SJCRH30 (cell line): ENCODE data around the gene CAB39L. TPM values are rescaled to one million over a fixed set of nuclear protein-coding genes. Genes with fewer than 3 reads are reported as not detected.
"Not testable (repeated sequence)": the region's sequence is repeated elsewhere in the genome, so short reads cannot be mapped to it uniquely, and the experiment has no call there.

Source experiments
- DNase-seq, 2 experiments: peaks; one replicate each; pipeline ENCODE4 v3.0.0-alpha.2; 2015 to 2020
- H3K27ac ChIP-seq: fragments of 250-450 bp; sonication (Bioruptor Pico); 2 replicates; pipeline ENCODE4 v1.5.1; 2020; ENCODE audit warnings: mild to moderate bottlenecking, moderate library complexity
- H3K27me3 ChIP-seq: fragments of 250-450 bp; sonication (Bioruptor Pico); 2 replicates; pipeline ENCODE4 v1.5.1; 2020; ENCODE audit warnings: mild to moderate bottlenecking, moderate library complexity
- H3K36me3 ChIP-seq: fragments of 250-450 bp; sonication (Bioruptor Pico); 2 replicates; pipeline ENCODE4 v1.5.1; 2020; ENCODE audit warnings: mild to moderate bottlenecking, moderate library complexity
- H3K4me1 ChIP-seq: fragments of 250-450 bp; sonication (Bioruptor Pico); 2 replicates; pipeline ENCODE4 v1.5.1; 2020; ENCODE audit warnings: mild to moderate bottlenecking, moderate library complexity
- H3K4me3 ChIP-seq: fragments of 250-450 bp; sonication (Bioruptor Pico); 2 replicates; pipeline ENCODE4 v1.5.1; 2020; ENCODE audit warnings: mild to moderate bottlenecking, moderate library complexity
- H3K9me3 ChIP-seq: fragments of 250-450 bp; sonication (Bioruptor Pico); replicated peaks from 2 replicates; pipeline ENCODE4 v1.5.1; 2020; ENCODE audit warnings: mild to moderate bottlenecking, moderate library complexity
- total RNA-seq: library from RNA; depleted of rRNA; stranded (reverse); fragments of >200 nt; shearing (Covaris generic); gene quantifications from 2 replicates; pipeline ENCODE4 v1.2.3, GENCODE V29; 2014

The CAB39L gene
- total RNA-seq, 1 experiment from 2014 or later = 2.4 TPM

DNA sequence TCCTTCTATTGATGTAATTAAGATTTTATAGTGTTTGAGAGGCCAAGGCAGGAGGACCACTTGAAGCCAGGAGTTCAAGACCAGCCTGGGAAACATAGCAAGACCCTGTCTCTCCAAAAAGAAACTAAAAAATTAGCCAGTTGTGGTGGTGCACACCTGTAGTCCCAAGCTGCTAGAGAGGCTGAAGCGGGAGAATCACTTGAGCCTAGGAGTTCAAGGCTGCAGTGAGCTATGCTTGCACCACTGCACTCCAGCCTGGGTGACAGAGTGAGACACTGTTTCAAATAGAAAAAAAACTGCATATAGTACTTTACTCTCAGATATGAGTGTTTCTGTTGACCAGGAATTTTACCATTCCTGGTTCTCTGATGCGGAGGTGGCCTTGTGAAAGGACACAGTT, 147.2 kb downstream of the CAB39L start:
- H3K4me3 ChIP-seq = no peak overlapping the region
- H3K27ac ChIP-seq = no peak overlapping the region
- H3K27me3 ChIP-seq = no peaks in the 10 kb centered on the region
- no peak for DNase-seq
- H3K4me1 ChIP-seq = no peaks in the 10 kb centered on the region
- no peaks in the 10 kb centered on the region for H3K9me3 ChIP-seq
- no peaks in the 10 kb centered on the region for H3K36me3 ChIP-seq

DNA sequence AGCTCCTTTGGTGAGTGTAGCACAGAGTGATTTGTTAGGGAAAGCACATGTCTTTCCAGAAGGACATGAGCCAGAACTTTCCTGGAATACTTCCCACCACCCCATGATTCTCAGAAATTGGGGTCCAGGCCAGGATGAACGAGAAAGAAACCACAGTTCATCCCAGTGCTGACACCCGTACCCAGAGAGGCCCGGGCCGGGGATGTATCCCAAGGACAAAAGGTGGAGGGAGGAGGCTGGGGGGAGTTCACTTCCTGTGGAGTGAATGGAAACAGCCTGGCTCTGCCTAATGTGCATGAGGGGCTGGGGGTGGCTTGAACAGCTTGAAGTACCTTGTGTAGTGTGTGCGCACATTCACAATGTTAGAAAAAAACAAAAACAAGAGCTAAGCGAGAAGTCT, 148.6 kb downstream of the CAB39L start:
- no peak overlapping the region for H3K27ac ChIP-seq
- no peaks in the 10 kb centered on the region for H3K36me3 ChIP-seq
- no peaks in the 10 kb centered on the region for H3K9me3 ChIP-seq
- DNase-seq = no peak
- H3K4me3 ChIP-seq = no peak overlapping the region
- H3K4me1 ChIP-seq = no peaks in the 10 kb centered on the region
- no peaks in the 10 kb centered on the region for H3K27me3 ChIP-seq

DNA sequence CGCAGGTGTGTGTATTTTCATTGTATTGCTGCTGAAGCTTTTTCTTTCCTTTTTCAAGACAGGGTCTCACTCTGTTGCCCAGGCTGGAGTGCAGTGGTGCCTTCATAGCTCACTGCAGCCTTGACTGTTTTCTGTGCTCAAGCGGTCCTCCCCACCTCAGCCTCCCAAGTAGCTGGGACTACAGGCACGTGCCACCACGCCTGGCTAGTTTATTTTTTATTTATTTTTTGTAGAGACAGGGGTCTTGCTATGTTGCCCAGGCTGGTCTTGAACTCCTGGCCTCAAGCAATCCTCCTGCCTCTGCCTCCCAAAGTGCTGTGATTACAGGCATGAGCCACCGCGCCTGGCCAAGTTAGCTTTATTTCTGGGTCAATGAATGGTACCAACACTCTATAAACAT, 149.1 kb downstream of the CAB39L start:
- not testable (repeated sequence) for H3K4me1 ChIP-seq, H3K36me3 ChIP-seq, H3K4me3 ChIP-seq, H3K27ac ChIP-seq, DNase-seq, H3K27me3 ChIP-seq, H3K9me3 ChIP-seq

DNA sequence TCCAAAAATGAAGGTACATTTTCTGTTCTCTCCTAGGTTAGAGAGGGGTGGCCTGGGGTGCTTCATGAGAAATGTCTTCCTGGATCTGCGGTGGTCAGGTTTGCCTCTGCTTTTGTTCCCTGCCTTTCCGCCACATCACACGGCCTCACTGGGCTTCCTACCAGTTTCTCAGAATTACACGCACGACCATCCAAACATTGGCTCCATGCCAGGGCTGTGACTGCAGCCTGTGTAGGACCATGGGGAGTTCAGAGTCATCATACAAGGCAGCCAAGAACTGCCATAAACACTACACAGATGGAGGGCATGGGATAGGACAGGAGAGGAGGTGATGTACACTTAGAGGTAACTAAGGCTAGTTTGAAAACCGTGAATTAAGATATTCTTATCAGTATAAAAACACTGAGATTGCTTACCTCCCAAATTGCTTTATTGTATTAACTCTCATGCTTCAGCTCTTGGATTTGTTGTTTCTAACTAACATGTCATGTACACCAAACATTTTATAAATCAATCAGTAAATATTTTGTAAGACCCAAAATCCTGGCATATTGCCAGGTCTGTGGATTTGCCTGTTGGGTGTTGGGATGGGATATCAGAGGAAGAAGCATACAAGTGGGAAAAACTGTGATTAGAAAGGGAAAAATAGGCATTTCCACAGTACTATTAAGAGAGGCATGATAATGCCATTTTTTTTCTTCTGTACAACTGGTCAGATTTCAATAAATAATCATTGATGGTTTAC, 150.9 kb downstream of the CAB39L start:
- Histone ChIP-seq H3K4me1 (no peaks in the 10 kb centered on the region), H3K36me3 (no peaks in the 10 kb centered on the region), H3K27me3 (no peaks in the 10 kb centered on the region), H3K4me3 (no peak overlapping the region), H3K9me3 (no peaks in the 10 kb centered on the region), H3K27ac (no peak overlapping the region)
- DNase-seq = peak; percentile 61 to 76

DNA sequence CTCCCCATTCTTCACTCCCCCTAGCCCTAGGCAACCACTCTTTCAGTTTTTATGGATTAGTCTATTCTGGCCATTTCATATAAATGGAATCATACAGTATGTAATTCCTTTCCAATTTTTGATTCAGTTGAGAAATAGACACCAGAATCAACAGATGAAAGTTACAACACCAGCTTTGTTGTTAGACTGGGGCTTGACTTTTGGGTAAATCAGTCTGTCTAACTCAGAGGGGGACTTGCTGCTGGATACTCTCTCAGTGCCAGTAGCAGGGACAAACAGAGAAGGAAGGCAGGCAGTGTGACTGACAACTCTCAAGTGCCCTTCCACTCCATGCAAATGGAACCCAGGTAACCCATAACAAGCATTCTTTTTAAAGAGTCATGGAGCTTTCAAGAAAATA, 155.4 kb downstream of the CAB39L start:
- H3K4me1 ChIP-seq = no peaks in the 10 kb centered on the region
- no peak overlapping the region for H3K27ac ChIP-seq
- H3K4me3 ChIP-seq = no peak overlapping the region
- H3K27me3 ChIP-seq = no peaks in the 10 kb centered on the region
- H3K9me3 ChIP-seq = no peaks in the 10 kb centered on the region
- no peaks in the 10 kb centered on the region for H3K36me3 ChIP-seq
- no peak for DNase-seq

DNA sequence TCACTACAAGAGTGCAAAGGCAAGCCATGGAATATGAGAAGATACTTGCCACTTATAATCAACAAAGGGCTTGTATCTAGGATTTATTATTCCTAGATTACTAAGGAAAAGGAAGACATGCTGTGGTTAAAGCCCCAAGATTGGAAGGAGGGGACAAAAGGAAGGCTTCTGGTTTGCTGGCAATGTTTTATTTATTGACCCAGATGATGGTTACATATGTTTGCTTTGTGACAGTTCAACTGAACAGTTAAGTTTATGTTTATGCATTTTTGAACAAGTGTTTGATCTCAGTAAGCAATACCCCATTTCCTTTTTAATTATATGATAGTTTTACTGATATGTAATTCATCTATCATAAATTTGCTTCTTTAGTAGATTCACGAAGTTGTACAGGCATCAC, 155.9 kb downstream of the CAB39L start:
- H3K36me3 ChIP-seq = no peaks in the 10 kb centered on the region
- no peaks in the 10 kb centered on the region for H3K4me1 ChIP-seq
- H3K27ac ChIP-seq = no peak overlapping the region
- DNase-seq = no peak
- no peaks in the 10 kb centered on the region for H3K27me3 ChIP-seq
- H3K9me3 ChIP-seq = no peaks in the 10 kb centered on the region
- H3K4me3 ChIP-seq = no peak overlapping the region

DNA sequence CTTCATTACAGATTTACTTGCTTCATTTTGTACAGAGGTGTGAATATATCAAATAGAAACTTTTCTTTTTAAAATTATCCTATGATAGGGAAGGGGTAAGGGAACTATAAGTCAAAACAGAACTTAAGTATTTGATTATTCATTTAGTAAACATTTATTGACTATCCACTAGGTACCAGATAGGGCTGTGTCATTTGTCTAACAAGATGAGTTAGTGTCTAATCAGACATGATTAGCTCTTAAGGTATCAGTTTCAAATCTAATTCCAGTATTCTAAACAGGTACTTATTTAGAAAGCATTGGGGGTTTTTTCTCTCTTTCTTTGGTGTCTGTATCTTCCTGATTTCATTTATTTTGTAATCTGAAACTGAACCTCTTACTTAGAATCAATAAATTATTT, 164.0 kb downstream of the CAB39L start:
- H3K4me1 ChIP-seq = no peaks in the 10 kb centered on the region
- H3K27me3 ChIP-seq = no peaks in the 10 kb centered on the region
- H3K9me3 ChIP-seq = no peaks in the 10 kb centered on the region
- H3K27ac ChIP-seq = no peak overlapping the region
- H3K36me3 ChIP-seq = no peaks in the 10 kb centered on the region
- H3K4me3 ChIP-seq = no peak overlapping the region
- no peak for DNase-seq

DNA sequence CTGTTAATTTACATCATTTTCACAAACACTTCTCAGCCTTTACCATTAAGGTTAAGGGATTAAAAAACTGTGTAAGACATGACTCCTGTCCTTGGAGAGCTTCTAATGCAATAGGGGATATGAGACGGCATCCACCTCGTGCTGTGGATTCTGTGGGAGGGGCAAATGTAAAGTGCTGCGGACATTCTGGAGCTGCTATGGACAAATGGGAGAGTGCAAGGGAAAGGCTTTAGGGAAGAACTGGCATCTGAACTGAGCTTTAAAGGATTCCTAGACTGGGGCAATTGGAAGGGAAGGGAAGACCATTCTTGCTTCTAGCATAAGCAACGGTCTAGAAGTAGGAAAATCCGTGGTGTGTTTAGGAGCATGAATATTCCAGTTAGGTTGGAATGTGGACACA, 164.8 kb downstream of the CAB39L start:
- no peak overlapping the region for H3K27ac ChIP-seq
- no peak overlapping the region for H3K4me3 ChIP-seq
- DNase-seq = no peak
- no peaks in the 10 kb centered on the region for H3K27me3 ChIP-seq
- H3K36me3 ChIP-seq = no peaks in the 10 kb centered on the region
- no peaks in the 10 kb centered on the region for H3K9me3 ChIP-seq
- no peaks in the 10 kb centered on the region for H3K4me1 ChIP-seq

DNA sequence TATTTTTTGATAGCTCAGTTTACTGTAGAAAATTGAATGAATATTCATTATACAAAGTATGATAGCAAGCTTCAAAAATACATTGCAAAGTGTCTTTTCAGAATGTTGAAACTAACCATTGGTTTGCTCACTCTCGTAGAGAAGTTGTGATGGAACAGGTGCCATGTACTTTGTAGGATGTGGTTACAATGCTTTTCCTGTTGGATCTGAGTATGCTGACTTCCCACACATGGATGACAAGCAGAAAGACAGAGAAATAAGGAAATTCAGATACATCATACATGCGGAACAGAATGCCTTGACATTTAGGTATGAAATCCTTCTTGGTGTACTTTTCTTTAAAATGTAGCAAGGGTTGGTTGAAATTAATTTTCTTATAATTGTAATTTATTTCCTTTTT, 165.7 kb downstream of the CAB39L start:
- Histone ChIP-seq H3K27me3 (no peaks in the 10 kb centered on the region), H3K9me3 (no peaks in the 10 kb centered on the region), H3K36me3 (no peaks in the 10 kb centered on the region), H3K4me3 (no peak overlapping the region), H3K27ac (no peak overlapping the region), H3K4me1 (no peaks in the 10 kb centered on the region)
- no peak for DNase-seq

DNA sequence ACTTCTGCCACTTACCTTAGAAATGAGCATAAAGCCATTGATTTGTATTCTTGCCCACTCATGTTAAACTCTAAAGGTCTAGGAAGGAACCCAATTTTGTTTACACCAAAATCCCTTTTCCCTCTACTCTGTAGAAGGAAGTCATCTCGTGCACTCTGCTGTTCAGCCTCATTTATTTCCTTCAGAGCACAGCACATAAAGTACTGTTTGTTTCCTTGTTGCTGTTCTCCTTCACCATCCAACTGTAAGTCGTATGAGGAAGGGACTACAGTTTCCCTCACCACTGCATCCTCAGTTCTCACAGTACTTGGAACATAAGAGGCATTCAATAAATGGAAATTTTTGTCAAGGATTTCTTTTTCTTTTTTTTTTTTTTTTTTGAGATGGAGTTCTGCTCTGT, 171.6 kb downstream of the CAB39L start:
- Histone ChIP-seq H3K4me3 (no peak overlapping the region), H3K9me3 (no peaks in the 10 kb centered on the region), H3K27me3 (no peaks in the 10 kb centered on the region), H3K36me3 (no peaks in the 10 kb centered on the region), H3K27ac (no peak overlapping the region), H3K4me1 (no peaks in the 10 kb centered on the region)
- no peak for DNase-seq

DNA sequence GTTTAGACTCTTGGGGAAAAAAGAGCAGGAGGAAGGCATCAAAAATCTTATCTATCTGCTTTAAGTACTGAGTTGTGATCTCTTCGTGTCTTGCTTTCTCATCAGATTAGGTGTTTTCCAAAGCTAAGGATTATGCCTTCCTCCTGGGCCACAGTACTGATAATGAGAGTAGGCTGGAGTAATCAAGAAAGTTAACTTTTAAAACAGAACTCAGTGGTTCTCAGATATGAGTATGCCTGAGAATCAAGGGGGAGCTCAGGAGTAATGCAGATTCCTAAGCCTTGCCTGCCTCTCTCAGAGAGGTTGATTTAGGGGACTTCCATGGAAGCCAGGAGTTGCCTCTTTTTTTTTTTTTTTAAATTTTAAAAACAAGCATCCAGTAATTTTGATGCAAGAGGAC, 172.6 kb downstream of the CAB39L start:
- no peak overlapping the region for H3K4me3 ChIP-seq
- H3K27me3 ChIP-seq = no peaks in the 10 kb centered on the region
- DNase-seq = no peak
- no peaks in the 10 kb centered on the region for H3K4me1 ChIP-seq
- H3K36me3 ChIP-seq = no peaks in the 10 kb centered on the region
- H3K9me3 ChIP-seq = no peaks in the 10 kb centered on the region
- H3K27ac ChIP-seq = no peak overlapping the region

DNA sequence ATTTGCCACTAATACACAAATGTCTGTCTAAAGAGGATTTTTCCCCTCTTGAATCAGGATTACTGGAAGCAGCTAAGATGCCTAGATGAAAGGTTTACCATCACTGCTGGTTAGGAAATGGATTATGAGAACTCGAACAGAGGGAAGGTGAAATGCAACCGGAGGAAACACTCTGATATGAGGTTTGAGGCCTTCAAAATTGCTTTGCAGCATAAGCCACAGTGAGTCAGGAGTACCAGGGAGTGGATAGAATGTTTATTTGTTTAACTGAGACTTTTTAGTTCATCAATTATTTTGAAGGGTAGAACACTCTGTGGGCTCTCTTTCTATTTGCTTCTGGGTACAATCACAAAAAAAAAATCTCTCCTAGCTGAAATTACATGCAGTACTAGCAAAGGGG, 178.0 kb downstream of the CAB39L start:
- Histone ChIP-seq H3K36me3 (peaks cover 5% of the 10 kb centered on the region; the same call in 1 of the 2 replicates), H3K27ac (no peak overlapping the region), H3K4me3 (no peak overlapping the region), H3K27me3 (no peaks in the 10 kb centered on the region), H3K9me3 (no peaks in the 10 kb centered on the region), H3K4me1 (no peaks in the 10 kb centered on the region)
- no peak for DNase-seq

DNA sequence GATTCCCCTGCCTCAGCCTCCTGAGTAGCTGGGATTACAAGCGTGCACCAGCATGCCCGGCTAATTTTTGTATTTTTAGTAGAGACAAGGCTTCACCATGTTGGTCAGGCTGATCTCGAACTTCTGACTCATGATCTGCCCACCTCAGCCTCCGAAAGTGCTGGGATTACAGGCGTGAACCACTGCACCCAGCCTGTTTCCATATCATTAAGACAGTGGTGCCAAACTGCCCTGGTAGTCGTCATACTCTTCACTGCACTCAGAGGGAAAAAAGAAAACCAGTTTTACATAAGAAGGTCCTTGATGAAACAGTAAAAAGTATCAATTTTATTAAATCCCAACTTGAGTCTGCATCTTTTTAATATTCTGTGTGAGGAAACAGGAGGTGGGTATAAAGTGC, 181.2 kb downstream of the CAB39L start:
- peaks cover 9% of the 10 kb centered on the region; the same call in 1 of the 2 replicates for H3K36me3 ChIP-seq
- H3K9me3 ChIP-seq = no peaks in the 10 kb centered on the region
- no peak overlapping the region for H3K4me3 ChIP-seq
- no peaks in the 10 kb centered on the region for H3K4me1 ChIP-seq
- no peak overlapping the region for H3K27ac ChIP-seq
- H3K27me3 ChIP-seq = no peaks in the 10 kb centered on the region
- no peak for DNase-seq

DNA sequence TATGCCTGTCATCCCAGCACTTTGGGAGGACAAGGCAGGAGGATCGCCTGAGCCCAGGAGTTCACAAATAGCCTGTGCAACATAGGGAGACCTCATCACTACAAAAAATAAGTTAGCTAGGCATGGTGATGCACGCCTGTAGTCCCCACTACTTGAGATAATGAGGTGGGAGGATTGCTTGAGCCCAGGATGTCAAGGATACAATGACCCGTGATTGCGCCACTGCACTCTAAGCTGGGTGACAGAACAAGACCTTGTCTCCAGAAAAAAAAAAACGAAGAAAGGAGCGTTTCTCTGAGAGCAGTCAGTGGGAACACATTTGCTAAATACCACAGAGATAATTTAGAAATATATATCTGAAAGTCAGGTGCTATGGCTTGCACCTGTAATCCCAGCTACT, 184.3 kb downstream of the CAB39L start:
- H3K4me1 ChIP-seq = no peaks in the 10 kb centered on the region
- H3K9me3 ChIP-seq = no peaks in the 10 kb centered on the region
- H3K36me3 ChIP-seq = peaks cover 22% of the 10 kb centered on the region
- H3K4me3 ChIP-seq = no peak overlapping the region
- no peaks in the 10 kb centered on the region for H3K27me3 ChIP-seq
- no peak for DNase-seq
- H3K27ac ChIP-seq = no peak overlapping the region
